Cardiac muscle cell (in vitro differentiated cells and primary cell): ENCODE data around the gene GATAD2A. TPM values are rescaled to one million over a fixed set of nuclear protein-coding genes. Genes with fewer than 3 reads are reported as not detected.
A peak's percentile ranks its signal among the peaks of the same experiment; 100 is the strongest.

Experiments used
- DNase-seq, 2 donors: peaks; one replicate each; pipeline versions ENCODE4 v3.0.0 to v3.0.0-alpha.2; 2010 to 2017; ENCODE audit warnings: low read depth in 1 of 2, low spot score in 1 of 2
- H3K27ac ChIP-seq: fragments of 200-600 bp; sonication (generic); 2 replicates; pipeline ENCODE4 v1.5.1; 2016
- H3K27me3 ChIP-seq: fragments of 200-600 bp; sonication (generic); 2 replicates; pipeline ENCODE4 v1.6.0; 2016; ENCODE audit warnings: control low read depth
- H3K36me3 ChIP-seq: fragments of 200-600 bp; sonication (generic); 2 replicates; pipeline ENCODE4 v1.5.1; 2016; ENCODE audit warnings: control low read depth
- H3K4me1 ChIP-seq: fragments of 200-600 bp; sonication (generic); 2 replicates; pipeline ENCODE4 v1.8.1; 2017; ENCODE audit warnings: low read depth, mild to moderate bottlenecking, mixed run types
- H3K4me3 ChIP-seq: fragments of 200-600 bp; sonication (generic); 2 replicates; pipeline ENCODE4 v1.5.1; 2016; ENCODE audit warnings: mild to moderate bottlenecking
- H3K9me3 ChIP-seq: fragments of 200-600 bp; sonication (generic); 2 replicates; pipeline ENCODE4 v1.5.1; 2017; ENCODE audit warnings: low read depth, mild to moderate bottlenecking, control low read depth
- CTCF ChIP-seq: IDR thresholded peaks from 2 replicates; pipeline ENCODE4 v1.5.1; 2012; ENCODE audit warnings: low read depth, mild to moderate bottlenecking, low read length
- polyA plus RNA-seq: library from polyadenylated mRNA; unstranded; fragments of >200 nt; fragmentation: Nextera tagmentation; extraction: Ambion mirVana; gene quantifications from 2 replicates; pipeline ENCODE4 v1.2.1, GENCODE V29; 2016
- total RNA-seq: library from RNA; depleted of rRNA; stranded (reverse); fragments of >200 nt; gene quantifications from 2 replicates; pipeline ENCODE4 v1.2.3, GENCODE V29; 2016

The GATAD2A gene
- total and polyA plus RNA-seq, 2 experiments from 2014 or later, result 32.3 to 98.3 TPM

DNA sequence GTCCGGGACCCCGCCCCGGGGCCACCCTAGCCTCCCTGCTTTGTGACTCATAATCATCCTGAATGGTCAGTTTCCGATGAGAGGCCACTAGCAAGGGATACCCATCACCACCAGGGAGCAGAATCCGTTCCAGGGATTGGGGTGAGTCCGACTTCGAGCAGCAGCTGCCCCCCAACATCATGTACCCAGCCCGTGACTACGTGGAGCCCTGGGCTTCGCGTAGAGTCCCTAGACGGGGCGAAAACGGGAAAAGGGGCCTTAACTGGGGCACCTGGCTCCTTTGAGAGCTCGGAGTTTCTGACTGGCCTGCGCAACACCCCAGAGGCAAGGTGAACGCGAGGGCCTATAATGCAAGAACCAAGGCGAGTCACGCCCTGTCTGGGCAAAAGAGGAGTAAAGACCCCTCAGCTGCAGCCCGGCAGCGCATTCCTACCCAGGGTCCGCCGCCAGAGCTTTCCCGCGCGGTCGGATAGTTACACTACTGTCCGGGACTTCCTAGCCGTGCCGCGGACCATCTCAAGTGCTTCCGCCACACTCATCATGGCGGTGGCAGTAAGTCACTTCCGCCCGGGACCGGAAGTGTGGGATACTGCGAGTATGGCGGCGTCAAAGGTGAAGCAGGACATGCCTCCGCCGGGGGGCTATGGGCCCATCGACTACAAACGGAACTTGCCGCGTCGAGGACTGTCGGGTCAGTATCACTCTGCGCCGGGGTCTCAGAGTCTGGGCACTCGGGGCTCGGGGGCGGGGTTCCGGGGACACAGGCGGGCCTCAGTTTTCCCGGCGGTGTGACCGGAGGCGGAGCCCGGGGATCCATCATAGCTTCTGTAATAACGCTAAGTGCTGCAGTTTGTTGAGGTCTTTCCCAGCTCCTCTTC lies 110.4 kb downstream of the GATAD2A start, which contains the start of gene NDUFA13:
TSS of gene NDUFA13 (plus strand) at position 584 of the 878 bp plus-strand sequence. CDS start at position 598, 14 bp downstream.
- Histone ChIP-seq H3K9me3 (no peaks in the 10 kb centered on the region), H3K27ac (peak within 1 kb of the TSS; percentile 64), H3K4me3 (peak within 1 kb of the TSS; percentile 66)

DNA sequence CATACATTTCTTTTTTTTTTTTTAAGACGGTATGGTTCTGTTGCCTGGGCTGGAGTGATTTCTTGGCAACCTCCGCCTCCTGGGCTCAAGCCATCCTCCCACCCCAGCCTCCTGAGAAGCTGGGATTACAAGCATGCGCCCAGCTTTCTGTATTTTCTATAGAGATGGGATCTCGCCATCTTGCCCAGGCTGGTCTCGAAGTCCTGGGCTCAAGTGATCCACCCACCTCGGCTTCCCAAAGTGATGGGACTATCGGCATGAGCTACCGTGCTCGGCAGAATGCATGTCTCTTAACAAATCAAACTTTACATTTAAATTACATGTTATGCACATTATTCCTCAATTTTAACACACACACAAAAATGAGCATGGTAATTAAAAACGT lies 111.8 kb downstream of the GATAD2A start:
- no peaks in the 10 kb centered on the region for H3K9me3 ChIP-seq
- H3K4me1 ChIP-seq, result peaks cover 4% of the 10 kb centered on the region
- peak overlapping the region; percentile 66 for H3K4me3 ChIP-seq
- peaks cover 2% of the 10 kb centered on the region for H3K36me3 ChIP-seq
- no peak for TF ChIP-seq CTCF
- H3K27me3 ChIP-seq, result no peaks in the 10 kb centered on the region
- H3K27ac ChIP-seq, result no peak overlapping the region
- no peak for DNase-seq

More for the DNA sequence above, 110.4 kb downstream of the GATAD2A start, which contains the start of gene NDUFA13:
- TF ChIP-seq CTCF, result peak; percentile 30
- Histone ChIP-seq H3K27me3 (no peaks in the 10 kb centered on the region), H3K4me1 (peaks cover 4% of the 10 kb centered on the region), H3K36me3 (peaks cover 2% of the 10 kb centered on the region)
- peak; percentile 91 to 94 for DNase-seq

DNA sequence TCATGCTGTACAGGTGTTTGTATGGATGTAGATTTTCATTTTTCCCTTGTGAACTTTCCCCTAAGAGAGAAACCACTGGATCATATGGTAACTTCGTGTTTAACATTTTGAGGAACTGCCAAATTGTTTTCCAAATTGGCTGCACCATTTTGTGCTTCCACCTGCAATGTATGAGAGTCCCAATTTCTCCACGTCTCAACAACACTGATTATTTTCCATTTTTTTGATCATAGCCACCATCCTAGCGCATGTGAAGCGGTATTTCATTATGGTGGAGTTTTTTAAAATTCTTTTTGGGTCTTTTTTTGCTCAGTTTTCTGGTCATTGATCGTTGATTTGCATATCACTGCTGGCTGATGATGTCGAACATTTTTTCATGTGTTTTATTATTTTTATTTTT lies 115.5 kb downstream of the GATAD2A start:
- DNase-seq, result no peak
- TF ChIP-seq CTCF, result no peak
- Histone ChIP-seq H3K27me3 (no peaks in the 10 kb centered on the region), H3K4me3 (no peak overlapping the region), H3K4me1 (peaks cover 10% of the 10 kb centered on the region), H3K27ac (no peak overlapping the region), H3K36me3 (peaks cover 2% of the 10 kb centered on the region), H3K9me3 (no peaks in the 10 kb centered on the region)

DNA sequence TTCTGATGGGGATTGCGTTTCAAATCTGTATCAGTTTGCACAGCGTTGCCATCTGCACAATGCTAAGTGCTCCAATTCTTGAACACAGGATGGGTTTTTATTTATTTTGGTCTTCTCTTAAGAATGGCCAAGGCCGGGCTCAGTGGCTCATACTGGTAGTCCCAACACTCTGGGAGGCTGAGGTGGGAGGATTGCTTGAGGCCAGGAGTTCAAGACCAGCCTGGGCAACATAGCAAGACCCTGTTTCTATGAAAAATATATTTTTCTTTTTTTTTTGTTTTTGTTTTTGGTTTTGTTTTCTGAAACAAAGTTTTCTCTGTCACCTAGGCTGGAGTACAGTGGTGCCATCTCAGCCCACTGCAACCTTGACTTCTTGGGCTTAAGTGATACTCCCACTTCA lies 117.7 kb downstream of the GATAD2A start:
- DNase-seq, result no peak
- peaks cover 5% of the 10 kb centered on the region for H3K36me3 ChIP-seq
- no peak overlapping the region for H3K27ac ChIP-seq
- H3K4me1 ChIP-seq, result peaks cover 11% of the 10 kb centered on the region
- no peak overlapping the region for H3K4me3 ChIP-seq
- no peak for TF ChIP-seq CTCF
- no peaks in the 10 kb centered on the region for H3K9me3 ChIP-seq
- no peaks in the 10 kb centered on the region for H3K27me3 ChIP-seq

DNA sequence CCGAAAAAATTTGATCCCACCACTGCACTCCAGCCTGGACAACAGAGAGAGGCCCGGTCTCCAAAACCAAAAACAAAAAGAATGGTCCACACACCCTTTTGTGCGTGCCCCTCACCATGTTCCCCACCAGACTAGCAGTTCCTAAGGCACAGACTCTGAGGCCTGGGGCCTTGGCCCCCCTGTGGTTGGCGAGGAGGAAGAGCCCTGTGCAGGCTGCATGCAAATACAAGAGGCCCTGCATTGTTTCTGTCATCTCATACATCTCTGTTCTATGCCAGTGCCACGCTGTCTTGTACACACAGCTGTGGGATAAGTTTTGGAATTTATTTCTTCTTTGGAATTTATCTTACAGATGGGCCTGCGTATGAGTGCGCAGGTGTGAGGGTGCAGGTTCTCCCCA lies 118.6 kb downstream of the GATAD2A start:
- DNase-seq, result no peak
- no peak for TF ChIP-seq CTCF
- Histone ChIP-seq H3K4me3 (no peak overlapping the region), H3K27ac (no peak overlapping the region), H3K9me3 (no peaks in the 10 kb centered on the region), H3K27me3 (no peaks in the 10 kb centered on the region), H3K36me3 (peaks cover 5% of the 10 kb centered on the region), H3K4me1 (peaks cover 11% of the 10 kb centered on the region)
